A549 (cell line): ENCODE results near the gene LVRN.
"Not testable (repeated sequence)": the region's sequence is repeated elsewhere in the genome, so short reads cannot be mapped to it uniquely, and the experiment has no call there.

Source experiments
- EP300 ChIP-seq, 2 experiments: fragments of >200 bp; sonication (Bioruptor Twin); formaldehyde crosslinking; IDR thresholded peaks; 2 replicates in 1 of 2; 3 replicates in 1 of 2; pipeline ENCODE4 v1.6.1; 2016 to 2017
- POLR2A ChIP-seq: IDR thresholded peaks from 2 replicates; pipeline ENCODE4 v1.6.1; 2012; ENCODE audit warnings: mild to moderate bottlenecking, low read length
- TF ChIP-seq, protein P1 (sequence below): fragments of >200 bp; sonication (Bioruptor Twin); formaldehyde crosslinking; IDR thresholded peaks from 3 replicates; pipeline ENCODE4 v1.5.1; 2016
- TF ChIP-seq, protein P2 (sequence below): fragments of 150-350 bp; IDR thresholded peaks from 2 replicates; pipeline ENCODE4 v1.6.1; 2014; ENCODE audit warnings: low read depth, mild to moderate bottlenecking, low read length

DNA sequence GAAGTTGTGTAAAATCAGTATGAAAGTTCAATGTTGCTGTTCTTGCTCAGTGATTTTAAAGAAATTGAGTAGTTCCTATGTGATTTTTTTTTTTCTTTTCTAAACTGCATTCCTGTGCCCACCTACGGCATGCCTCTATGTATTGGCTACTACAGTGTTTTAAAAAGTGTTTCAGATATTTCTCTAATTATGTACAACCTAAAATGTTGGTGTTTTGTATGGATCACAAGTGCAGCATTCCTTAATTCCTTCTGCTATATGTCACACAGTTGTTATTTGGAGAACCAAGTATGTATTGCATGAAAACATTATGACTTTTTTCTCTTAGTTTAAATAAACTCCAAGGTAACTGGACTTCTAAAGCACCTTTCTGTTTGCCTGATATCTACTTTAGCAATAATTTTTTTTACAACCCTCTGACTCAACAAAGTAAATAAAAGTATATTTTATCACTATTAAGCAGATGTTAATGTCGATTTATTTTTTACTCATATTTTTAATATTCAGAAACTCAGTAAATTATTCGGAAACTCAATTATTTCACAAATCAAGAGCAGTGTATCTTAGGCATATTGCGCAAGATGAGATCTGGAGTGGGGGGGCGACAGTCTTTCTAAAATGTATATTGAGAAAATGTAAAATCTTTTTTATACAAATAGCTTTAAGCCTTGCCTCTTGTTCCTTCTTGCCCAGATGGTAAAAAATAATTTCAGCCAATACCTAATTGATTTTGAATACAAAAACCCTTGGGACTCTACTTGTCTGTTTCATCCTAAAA lies 48.5 kb upstream of the LVRN start:
- TF ChIP-seq, protein P1, sequence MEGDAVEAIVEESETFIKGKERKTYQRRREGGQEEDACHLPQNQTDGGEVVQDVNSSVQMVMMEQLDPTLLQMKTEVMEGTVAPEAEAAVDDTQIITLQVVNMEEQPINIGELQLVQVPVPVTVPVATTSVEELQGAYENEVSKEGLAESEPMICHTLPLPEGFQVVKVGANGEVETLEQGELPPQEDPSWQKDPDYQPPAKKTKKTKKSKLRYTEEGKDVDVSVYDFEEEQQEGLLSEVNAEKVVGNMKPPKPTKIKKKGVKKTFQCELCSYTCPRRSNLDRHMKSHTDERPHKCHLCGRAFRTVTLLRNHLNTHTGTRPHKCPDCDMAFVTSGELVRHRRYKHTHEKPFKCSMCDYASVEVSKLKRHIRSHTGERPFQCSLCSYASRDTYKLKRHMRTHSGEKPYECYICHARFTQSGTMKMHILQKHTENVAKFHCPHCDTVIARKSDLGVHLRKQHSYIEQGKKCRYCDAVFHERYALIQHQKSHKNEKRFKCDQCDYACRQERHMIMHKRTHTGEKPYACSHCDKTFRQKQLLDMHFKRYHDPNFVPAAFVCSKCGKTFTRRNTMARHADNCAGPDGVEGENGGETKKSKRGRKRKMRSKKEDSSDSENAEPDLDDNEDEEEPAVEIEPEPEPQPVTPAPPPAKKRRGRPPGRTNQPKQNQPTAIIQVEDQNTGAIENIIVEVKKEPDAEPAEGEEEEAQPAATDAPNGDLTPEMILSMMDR, result not testable (repeated sequence)
- TF ChIP-seq POLR2A; EP300 (IDR thresholded peaks at IDR 0.05): not testable (repeated sequence)
- TF ChIP-seq, protein P2, sequence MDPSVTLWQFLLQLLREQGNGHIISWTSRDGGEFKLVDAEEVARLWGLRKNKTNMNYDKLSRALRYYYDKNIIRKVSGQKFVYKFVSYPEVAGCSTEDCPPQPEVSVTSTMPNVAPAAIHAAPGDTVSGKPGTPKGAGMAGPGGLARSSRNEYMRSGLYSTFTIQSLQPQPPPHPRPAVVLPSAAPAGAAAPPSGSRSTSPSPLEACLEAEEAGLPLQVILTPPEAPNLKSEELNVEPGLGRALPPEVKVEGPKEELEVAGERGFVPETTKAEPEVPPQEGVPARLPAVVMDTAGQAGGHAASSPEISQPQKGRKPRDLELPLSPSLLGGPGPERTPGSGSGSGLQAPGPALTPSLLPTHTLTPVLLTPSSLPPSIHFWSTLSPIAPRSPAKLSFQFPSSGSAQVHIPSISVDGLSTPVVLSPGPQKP, result not testable (repeated sequence)
